Neural cell (in vitro differentiated cells): ENCODE data around the gene ING5.

Experiments
- EP300 ChIP-seq: fragments of 450-650 bp; conservative IDR thresholded peaks from 2 replicates; pipeline ENCODE4 v1.6.1; 2014; ENCODE audit warnings: antibody characterized with exemption, mild to moderate bottlenecking, moderate library complexity; ENCODE audit not compliant: poor library complexity, severe bottlenecking
- EZH2 ChIP-seq: fragments of 200-600, 300-800 bp; shearing (Covaris generic), sonication (generic); IDR thresholded peaks from 2 replicates; pipeline ENCODE4 v1.6.1; 2014; ENCODE audit warnings: antibody characterized with exemption, low read length, borderline replicate concordance, mild to moderate bottlenecking; ENCODE audit not compliant: insufficient read depth, poor library complexity, severe bottlenecking
- MXI1 ChIP-seq: fragments of 450-650 bp; conservative IDR thresholded peaks from 2 replicates; pipeline ENCODE4 v1.6.1; 2014; ENCODE audit warnings: antibody characterized with exemption, mild to moderate bottlenecking; ENCODE audit not compliant: poor library complexity, severe bottlenecking
- POLR2AphosphoS5 ChIP-seq: IDR thresholded peaks from 2 replicates; pipeline ENCODE4 v1.6.1; 2012
- RAD21 ChIP-seq: fragments of 450-650 bp; conservative IDR thresholded peaks from 2 replicates; pipeline ENCODE4 v1.6.1; 2014; ENCODE audit warnings: antibody characterized with exemption, mild to moderate bottlenecking, moderate library complexity
- TAF1 ChIP-seq: IDR thresholded peaks from 2 replicates; pipeline ENCODE4 v1.6.1; 2012; ENCODE audit warnings: low read depth
- TF ChIP-seq, protein P1 (sequence below): fragments of 450-650 bp; IDR thresholded peaks from 2 replicates; pipeline ENCODE4 v1.5.1; 2014; ENCODE audit warnings: antibody characterized with exemption, mild to moderate bottlenecking, moderate library complexity; ENCODE audit not compliant: poor library complexity, severe bottlenecking
- TF ChIP-seq, protein P2 (sequence below): IDR thresholded peaks from 2 replicates; pipeline ENCODE4 v1.6.1; 2012; ENCODE audit warnings: borderline replicate concordance

DNA sequence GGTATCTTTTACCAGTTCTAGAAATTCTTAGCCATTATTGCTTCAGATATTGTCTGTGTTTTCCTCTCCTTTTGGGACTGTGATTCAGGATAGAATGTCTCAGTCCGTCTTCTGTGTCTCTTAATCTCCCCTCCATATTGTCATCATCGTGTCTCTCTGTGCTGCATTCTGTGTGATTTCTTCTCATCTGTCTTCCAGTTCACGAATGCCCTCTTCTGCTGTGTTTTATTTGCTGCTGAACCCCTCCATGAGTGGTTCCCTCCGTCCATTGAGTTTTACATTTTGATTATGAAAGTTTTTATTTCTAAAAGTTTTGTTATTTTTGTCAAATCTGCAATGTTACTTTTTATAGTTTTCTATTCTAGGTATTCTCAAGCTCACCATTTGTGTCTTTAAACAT lies 44.2 kb downstream of the ING5 start:
- TF ChIP-seq, protein P1, sequence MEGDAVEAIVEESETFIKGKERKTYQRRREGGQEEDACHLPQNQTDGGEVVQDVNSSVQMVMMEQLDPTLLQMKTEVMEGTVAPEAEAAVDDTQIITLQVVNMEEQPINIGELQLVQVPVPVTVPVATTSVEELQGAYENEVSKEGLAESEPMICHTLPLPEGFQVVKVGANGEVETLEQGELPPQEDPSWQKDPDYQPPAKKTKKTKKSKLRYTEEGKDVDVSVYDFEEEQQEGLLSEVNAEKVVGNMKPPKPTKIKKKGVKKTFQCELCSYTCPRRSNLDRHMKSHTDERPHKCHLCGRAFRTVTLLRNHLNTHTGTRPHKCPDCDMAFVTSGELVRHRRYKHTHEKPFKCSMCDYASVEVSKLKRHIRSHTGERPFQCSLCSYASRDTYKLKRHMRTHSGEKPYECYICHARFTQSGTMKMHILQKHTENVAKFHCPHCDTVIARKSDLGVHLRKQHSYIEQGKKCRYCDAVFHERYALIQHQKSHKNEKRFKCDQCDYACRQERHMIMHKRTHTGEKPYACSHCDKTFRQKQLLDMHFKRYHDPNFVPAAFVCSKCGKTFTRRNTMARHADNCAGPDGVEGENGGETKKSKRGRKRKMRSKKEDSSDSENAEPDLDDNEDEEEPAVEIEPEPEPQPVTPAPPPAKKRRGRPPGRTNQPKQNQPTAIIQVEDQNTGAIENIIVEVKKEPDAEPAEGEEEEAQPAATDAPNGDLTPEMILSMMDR = no peak
- TF ChIP-seq MXI1 = no peak
- no peak for TF ChIP-seq EP300
- TF ChIP-seq POLR2AphosphoS5 = no peak
- TF ChIP-seq EZH2 = no peak
- no peak for TF ChIP-seq TAF1
- no peak for TF ChIP-seq RAD21
- TF ChIP-seq, protein P2, sequence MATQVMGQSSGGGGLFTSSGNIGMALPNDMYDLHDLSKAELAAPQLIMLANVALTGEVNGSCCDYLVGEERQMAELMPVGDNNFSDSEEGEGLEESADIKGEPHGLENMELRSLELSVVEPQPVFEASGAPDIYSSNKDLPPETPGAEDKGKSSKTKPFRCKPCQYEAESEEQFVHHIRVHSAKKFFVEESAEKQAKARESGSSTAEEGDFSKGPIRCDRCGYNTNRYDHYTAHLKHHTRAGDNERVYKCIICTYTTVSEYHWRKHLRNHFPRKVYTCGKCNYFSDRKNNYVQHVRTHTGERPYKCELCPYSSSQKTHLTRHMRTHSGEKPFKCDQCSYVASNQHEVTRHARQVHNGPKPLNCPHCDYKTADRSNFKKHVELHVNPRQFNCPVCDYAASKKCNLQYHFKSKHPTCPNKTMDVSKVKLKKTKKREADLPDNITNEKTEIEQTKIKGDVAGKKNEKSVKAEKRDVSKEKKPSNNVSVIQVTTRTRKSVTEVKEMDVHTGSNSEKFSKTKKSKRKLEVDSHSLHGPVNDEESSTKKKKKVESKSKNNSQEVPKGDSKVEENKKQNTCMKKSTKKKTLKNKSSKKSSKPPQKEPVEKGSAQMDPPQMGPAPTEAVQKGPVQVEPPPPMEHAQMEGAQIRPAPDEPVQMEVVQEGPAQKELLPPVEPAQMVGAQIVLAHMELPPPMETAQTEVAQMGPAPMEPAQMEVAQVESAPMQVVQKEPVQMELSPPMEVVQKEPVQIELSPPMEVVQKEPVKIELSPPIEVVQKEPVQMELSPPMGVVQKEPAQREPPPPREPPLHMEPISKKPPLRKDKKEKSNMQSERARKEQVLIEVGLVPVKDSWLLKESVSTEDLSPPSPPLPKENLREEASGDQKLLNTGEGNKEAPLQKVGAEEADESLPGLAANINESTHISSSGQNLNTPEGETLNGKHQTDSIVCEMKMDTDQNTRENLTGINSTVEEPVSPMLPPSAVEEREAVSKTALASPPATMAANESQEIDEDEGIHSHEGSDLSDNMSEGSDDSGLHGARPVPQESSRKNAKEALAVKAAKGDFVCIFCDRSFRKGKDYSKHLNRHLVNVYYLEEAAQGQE = no peak
